K562 (cell line): ENCODE results near the gene TMEM214. TPM values are rescaled to one million over a fixed set of nuclear protein-coding genes. Genes with fewer than 3 reads are reported as not detected.

Source experiments
- BHLHE40 ChIP-seq: IDR thresholded peaks from 2 replicates; pipeline ENCODE4 v1.6.1; 2011; ENCODE audit warnings: low read length, improper control_type of control experiment
- EZH2 ChIP-seq: IDR thresholded peaks from 2 replicates; pipeline ENCODE4 v1.6.1; 2012; ENCODE audit warnings: low read depth, mild to moderate bottlenecking, inconsistent platforms, low read length, borderline replicate concordance
- GATA2 ChIP-seq: sonication (generic); formaldehyde crosslinking; IDR thresholded peaks from 2 replicates; pipeline ENCODE4 v1.4.0; 2020; ENCODE audit warnings: mild to moderate bottlenecking, missing genetic modification reagents
- HNRNPUL1 ChIP-seq: fragments of 200-400 bp; formaldehyde crosslinking; IDR thresholded peaks from 2 replicates; pipeline ENCODE4 v1.6.1; 2017; ENCODE audit warnings: low read length
- MGA ChIP-seq: fragments of 450-650 bp; IDR thresholded peaks from 2 replicates; pipeline ENCODE4 v1.6.1; 2016; ENCODE audit warnings: mild to moderate bottlenecking, moderate library complexity
- MYBL2 ChIP-seq, 2 experiments: fragments of 450-650 bp in 1 of 2; sonication (generic) in 1 of 2; formaldehyde crosslinking in 1 of 2; IDR thresholded peaks; 2 replicates each; pipeline versions ENCODE4 v1.6.1 to v1.8.1; 2017 to 2022; ENCODE audit warnings: borderline replicate concordance in 1 of 2, inconsistent platforms in 1 of 2, low read depth in 1 of 2, mild to moderate bottlenecking in 1 of 2, missing genetic modification reagents in 1 of 2, moderate library complexity in 1 of 2
- NCOA2 ChIP-seq, 2 experiments: fragments of 450-650 bp; IDR thresholded peaks; 2 replicates each; pipeline ENCODE4 v1.6.1; 2018; ENCODE audit warnings: mild to moderate bottlenecking in 2 of 2, moderate library complexity in 1 of 2; ENCODE audit not compliant: partially characterized antibody in 2 of 2
- PTBP1 ChIP-seq: fragments of 200-400 bp; formaldehyde crosslinking; IDR thresholded peaks from 2 replicates; pipeline ENCODE4 v1.6.1; 2017; ENCODE audit warnings: low read depth, low read length
- RFX7 ChIP-seq: fragments of 250-450 bp; sonication (Bioruptor Pico); IDR thresholded peaks from 2 replicates; pipeline ENCODE4 v1.5.1; 2021; ENCODE audit warnings: mild to moderate bottlenecking
- SAFB ChIP-seq: fragments of 200-400 bp; formaldehyde crosslinking; IDR thresholded peaks from 2 replicates; pipeline ENCODE4 v1.6.1; 2017; ENCODE audit warnings: low read depth, low read length, borderline replicate concordance
- SIX5 ChIP-seq, 2 experiments: IDR thresholded peaks; 2 replicates each; pipeline ENCODE4 v1.6.1; 2011; ENCODE audit warnings: low read length in 2 of 2, borderline replicate concordance in 1 of 2, low read depth in 1 of 2, mild to moderate bottlenecking in 1 of 2, moderate library complexity in 1 of 2; ENCODE audit not compliant: insufficient read depth in 1 of 2
- SREBF2 ChIP-seq: sonication (generic); formaldehyde crosslinking; IDR thresholded peaks from 2 replicates; pipeline ENCODE4 v1.4.0; 2020; ENCODE audit warnings: mild to moderate bottlenecking, missing genetic modification reagents
- SRSF3 ChIP-seq: fragments of 200-400 bp; formaldehyde crosslinking; IDR thresholded peaks from 2 replicates; pipeline ENCODE4 v1.6.1; 2016; ENCODE audit warnings: mild to moderate bottlenecking, low read length, moderate library complexity; ENCODE audit not compliant: insufficient read depth
- XRCC5 ChIP-seq: fragments of 200-400 bp; formaldehyde crosslinking; IDR thresholded peaks from 2 replicates; pipeline ENCODE4 v1.6.1; 2017; ENCODE audit warnings: low read depth, mild to moderate bottlenecking, low read length
- ZEB2 ChIP-seq: fragments of 450-650 bp; IDR thresholded peaks from 2 replicates; pipeline ENCODE4 v1.6.1; 2016
- polyA plus RNA-seq, 8 experiments: library from polyadenylated mRNA; depleted of rRNA in 4 of 8; stranded (reverse) in 5 of 8; unstranded in 3 of 8; fragments of >200 nt; fragmentation: Nextera tagmentation in 2 of 8; fragmentation: Illumina TruSeq in 1 of 8; extraction: Ambion mirVana in 2 of 8; extraction: Trizol in 1 of 8; gene quantifications; 2 replicates each; pipeline versions ENCODE4 v1.2.1 to v1.2.3, GENCODE V29; 2011 to 2014; ENCODE audit warnings: inconsistent platforms in 1 of 8, missing spikeins in 1 of 8
- total RNA-seq, 7 experiments: library from RNA; depleted of rRNA in 6 of 7; stranded (reverse); fragments of >200 nt in 6 of 7; fragmentation: Illumina TruSeq in 2 of 7; extraction: Trizol in 2 of 7; gene quantifications; 2 replicates each; pipeline versions ENCODE4 v1.2.1 to v1.2.3, GENCODE V29; 2011 to 2021; ENCODE audit warnings: low replicate concordance in 1 of 7

TMEM214 gene
- total and polyA plus RNA-seq, 9 of the 15 experiments (the other 6 are each of a cell fraction or from before 2014, with no cell fraction given): 11.4 to 81.4 (median 44.1) TPM

GRCh38 chr2:27050281-27050995 lies 17.7 kb downstream of the TMEM214 start (continued):
- TF ChIP-seq SIX5 (IDR thresholded peaks at IDR 0.05; ENCODE audit: borderline replicate concordance in 1 of 2, insufficient read depth in 1 of 2, low read depth in 1 of 2, low read length in 2 of 2) (no peak), HNRNPUL1 (no peak), MGA (no peak), SAFB (no peak), RFX7 (CRISPR knock-in tag) (no peak), MYBL2 (IDR thresholded peaks at IDR 0.05; ENCODE audit: low read depth) (no peak), MYBL2 (CRISPR knock-in tag; IDR thresholded peaks at IDR 0.05; ENCODE audit: borderline replicate concordance) (no peak), EZH2 (no peak), XRCC5 (no peak), PTBP1 (no peak), SREBF2 (CRISPR knock-in tag) (no peak), BHLHE40 (no peak), GATA2 (CRISPR knock-in tag) (peak; percentile 63; the same call in 1 of the 2 replicates), ZEB2 (no peak), SRSF3 (no peak), NCOA2 (IDR thresholded peaks at IDR 0.05; ENCODE audit: partially characterized antibody in 2 of 2) (peak in 1 of 2 experiments; percentile 52)
